Right ventricle myocardium superior (tissue), 1 donor: Measurements from ENCODE around the gene FJX1. TPM values are rescaled to one million over a fixed set of nuclear protein-coding genes. Genes with fewer than 3 reads are reported as not detected.
"Not testable (repeated sequence)": the region's sequence is repeated elsewhere in the genome, so short reads cannot be mapped to it uniquely, and the experiment has no call there.

Source experiments
- ATAC-seq: fragments of 200-7000 bp; cut with Tn5 transposase; one replicate; pipeline ENCODE4 v1.9.1; 2020; ENCODE audit warnings: mild to moderate bottlenecking; ENCODE audit not compliant: poor library complexity
- DNase-seq: peaks from one replicate; pipeline ENCODE4 v3.0.0-alpha.2; 2020
- intact Hi-C: fragments of 100-400 bp; cut with DNase I; formaldehyde crosslinking; loops from one replicate; pipeline ENCODE4 v1.11.2; 2022
- total RNA-seq: library from RNA; stranded (reverse); fragmentation: NEBNext Ultra II Directional; extraction: Animal tissue kit (Norgen Biotek cat#: 25700); gene quantifications from one replicate; pipeline ENCODE4 v1.2.1, GENCODE V29; 2021
- donor health status: DM: no; HTN: yes; CAD: no; lungs with severe emphysema.

The FJX1 gene
- total RNA-seq, 1 donor from 2014 or later, result 0.65 TPM

- ATAC-seq (no peak), DNase-seq (no peak)
- intact Hi-C loops, result loop anchor here (5.0 kb wide), 1 partner anchor 39 kb away; the partner anchor contains the start of gene TRIM44
Measured at GRCh38 chr11:35623621-35624168, 5.4 kb downstream of the FJX1 start.

- ATAC-seq, result no peak
- intact Hi-C loops, result loop anchor here (5.0 kb wide), 1 partner anchor 38 kb away; the partner anchor contains the start of gene TRIM44
- DNase-seq, result no peak
Measured at GRCh38 chr11:35624316-35624715, 6.1 kb downstream of the FJX1 start.

GRCh38 chr11:35624781-35625180 lies 6.5 kb downstream of the FJX1 start:
- DNase-seq (no peak), ATAC-seq (no peak)
- intact Hi-C loops, result loop anchor here (5.0 kb wide), 1 partner anchor 38 kb away; the partner anchor contains the start of gene TRIM44

- intact Hi-C loops, result no loop called here
- DNase-seq, result no peak
- ATAC-seq, result no peak
Measured at GRCh38 chr11:35626501-35626900, 8.2 kb downstream of the FJX1 start.

GRCh38 chr11:35629511-35629910 lies 11.3 kb downstream of the FJX1 start:
- no peak for ATAC-seq
- intact Hi-C loops, result no loop called here
- DNase-seq, result no peak

GRCh38 chr11:35629914-35630313 lies 11.7 kb downstream of the FJX1 start:
- ATAC-seq, result no peak

GRCh38 chr11:35631891-35632290 lies 13.6 kb downstream of the FJX1 start:
- ATAC-seq, result no peak
- intact Hi-C loops, result no loop called here
- DNase-seq, result no peak

More at GRCh38 chr11:35629914-35630313, 11.7 kb downstream of the FJX1 start:
- DNase-seq, result no peak
- intact Hi-C loops, result no loop called here

- intact Hi-C loops, result no loop called here
- no peak for DNase-seq
- no peak for ATAC-seq
Measured at GRCh38 chr11:35632301-35632700, 14.0 kb downstream of the FJX1 start.

- intact Hi-C loops, result no loop called here
- ATAC-seq (no peak), DNase-seq (no peak)
Measured at GRCh38 chr11:35633827-35634423, 15.7 kb downstream of the FJX1 start.

- intact Hi-C loops, result no loop called here
- no peak for DNase-seq
- ATAC-seq, result no peak
Measured at GRCh38 chr11:35635933-35636332, 17.7 kb downstream of the FJX1 start.

GRCh38 chr11:35639591-35640179 lies 21.4 kb downstream of the FJX1 start:
- intact Hi-C loops, result no loop called here
- ATAC-seq (no peak), DNase-seq (no peak)

- DNase-seq (no peak), ATAC-seq (no peak)
- intact Hi-C loops, result no loop called here
Measured at GRCh38 chr11:35641171-35641897, 23.1 kb downstream of the FJX1 start.

- ATAC-seq (no peak), DNase-seq (no peak)
- intact Hi-C loops, result no loop called here
Measured at GRCh38 chr11:35641964-35642363, 23.7 kb downstream of the FJX1 start.

- intact Hi-C loops, result no loop called here
- no peak for DNase-seq
- no peak for ATAC-seq
Measured at GRCh38 chr11:35647421-35648093, 29.3 kb downstream of the FJX1 start.

- no peak for ATAC-seq
- DNase-seq, result no peak
- intact Hi-C loops, result no loop called here
Measured at GRCh38 chr11:35650006-35650405, 31.7 kb downstream of the FJX1 start.

GRCh38 chr11:35650467-35650866 lies 32.2 kb downstream of the FJX1 start:
- ATAC-seq (no peak), DNase-seq (no peak)
- intact Hi-C loops, result no loop called here

GRCh38 chr11:35651263-35651662 lies 33.0 kb downstream of the FJX1 start:
- ATAC-seq, result no peak

GRCh38 chr11:35652786-35653185 lies 34.5 kb downstream of the FJX1 start:
- DNase-seq, ATAC-seq: not testable (repeated sequence)

More at GRCh38 chr11:35651263-35651662, 33.0 kb downstream of the FJX1 start:
- no peak for DNase-seq
- intact Hi-C loops, result no loop called here

GRCh38 chr11:35654711-35655110 lies 36.5 kb downstream of the FJX1 start:
- DNase-seq (no peak), ATAC-seq (no peak)
- intact Hi-C loops, result no loop called here

More at GRCh38 chr11:35652786-35653185, 34.5 kb downstream of the FJX1 start:
- intact Hi-C loops, result not testable (repeated sequence)
